Thyroid gland (tissue), 4 donors: ENCODE data around the gene EEFSEC. TPM values are rescaled to one million over a fixed set of nuclear protein-coding genes. Genes with fewer than 3 reads are reported as not detected.

Experiments used
- DNase-seq, 2 donors: peaks; one replicate each; pipeline ENCODE4 v3.0.0-alpha.2; 2019
- H3K27ac ChIP-seq, 3 donors: fragments of 200-600 bp; sonication (generic); 1 replicate in 2 of 3; 2 replicates in 1 of 3; pipeline ENCODE4 v1.5.1; 2016 to 2019; ENCODE audit warnings: mild to moderate bottlenecking in 1 of 3, moderate library complexity in 1 of 3
- H3K27me3 ChIP-seq: fragments of 200-600 bp; sonication (generic); one replicate; pipeline ENCODE4 v1.5.1; 2019
- H3K36me3 ChIP-seq, 2 donors: fragments of 200-600 bp; sonication (generic); one replicate each; pipeline ENCODE4 v1.5.1; 2016 to 2019
- H3K4me1 ChIP-seq, 2 donors: fragments of 200-600 bp; sonication (generic); one replicate each; pipeline ENCODE4 v1.5.1; 2017 to 2019
- H3K4me3 ChIP-seq, 3 donors: fragments of 200-600 bp; sonication (generic); replicated peaks in 1 of 3; 1 replicate in 2 of 3; 2 replicates in 1 of 3; pipeline ENCODE4 v1.5.1; 2016; ENCODE audit warnings: mild to moderate bottlenecking in 1 of 3
- H3K9me3 ChIP-seq: fragments of 200-600 bp; sonication (generic); one replicate; pipeline ENCODE4 v1.5.1; 2017
- POLR2A ChIP-seq, 2 donors: fragments of 450-650 bp; IDR thresholded peaks; one replicate each; pipeline ENCODE4 v1.6.1; 2017; ENCODE audit warnings: antibody characterized with exemption in 2 of 2, mild to moderate bottlenecking in 2 of 2, moderate library complexity in 1 of 2
- WGBS, 2 donors: methylation state at CpG; one replicate each; pipeline ENCODE4 v1.1.5; 2017; 5-methylcytosine and 5-hydroxymethylcytosine counted together
- intact Hi-C: fragments of 100-400 bp; cut with DNase I; formaldehyde crosslinking; loops from one replicate; pipeline ENCODE4 v1.15.1; 2023
- total RNA-seq, 4 donors: library from RNA; depleted of rRNA; stranded (reverse); fragments of >200 nt; gene quantifications; one replicate each; pipeline ENCODE4 v1.2.3, GENCODE V29; 2016
- TF ChIP-seq, protein P1 (sequence below), 6 experiments: fragments of 200-600 bp in 3 of 6; fragments of 450-650 bp in 3 of 6; sonication (generic) in 3 of 6; IDR thresholded peaks; one replicate each; pipeline ENCODE4 v1.5.1; 2016 to 2019; ENCODE audit warnings: antibody characterized with exemption in 6 of 6, mild to moderate bottlenecking in 2 of 6, inconsistent platforms in 1 of 6, moderate library complexity in 1 of 6

Gene EEFSEC
- total RNA-seq, 4 donors from 2014 or later: 13.3 to 26.6 (median 21.7) TPM

- Histone ChIP-seq H3K27me3 (no peaks in the 10 kb centered on the region), H3K9me3 (no peaks in the 10 kb centered on the region), H3K27ac (no peak overlapping the region), H3K4me3 (no peak overlapping the region), H3K4me1 (no peaks in the 10 kb centered on the region), H3K36me3 (no peaks in the 10 kb centered on the region)
- intact Hi-C loops: no loop called here
- no peak for TF ChIP-seq POLR2A (IDR thresholded peaks at IDR 0.05)
- TF ChIP-seq, protein P1, sequence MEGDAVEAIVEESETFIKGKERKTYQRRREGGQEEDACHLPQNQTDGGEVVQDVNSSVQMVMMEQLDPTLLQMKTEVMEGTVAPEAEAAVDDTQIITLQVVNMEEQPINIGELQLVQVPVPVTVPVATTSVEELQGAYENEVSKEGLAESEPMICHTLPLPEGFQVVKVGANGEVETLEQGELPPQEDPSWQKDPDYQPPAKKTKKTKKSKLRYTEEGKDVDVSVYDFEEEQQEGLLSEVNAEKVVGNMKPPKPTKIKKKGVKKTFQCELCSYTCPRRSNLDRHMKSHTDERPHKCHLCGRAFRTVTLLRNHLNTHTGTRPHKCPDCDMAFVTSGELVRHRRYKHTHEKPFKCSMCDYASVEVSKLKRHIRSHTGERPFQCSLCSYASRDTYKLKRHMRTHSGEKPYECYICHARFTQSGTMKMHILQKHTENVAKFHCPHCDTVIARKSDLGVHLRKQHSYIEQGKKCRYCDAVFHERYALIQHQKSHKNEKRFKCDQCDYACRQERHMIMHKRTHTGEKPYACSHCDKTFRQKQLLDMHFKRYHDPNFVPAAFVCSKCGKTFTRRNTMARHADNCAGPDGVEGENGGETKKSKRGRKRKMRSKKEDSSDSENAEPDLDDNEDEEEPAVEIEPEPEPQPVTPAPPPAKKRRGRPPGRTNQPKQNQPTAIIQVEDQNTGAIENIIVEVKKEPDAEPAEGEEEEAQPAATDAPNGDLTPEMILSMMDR (IDR thresholded peaks at IDR 0.05): no peak
- 86 to 88% methylated on average over 11 to 14 of the region's 15 CpGs for WGBS, 2 donors
- no peak for DNase-seq
These were observed 259.1 kb downstream of the EEFSEC start for GRCh38 chr3:128412180-128413002.

DNA sequence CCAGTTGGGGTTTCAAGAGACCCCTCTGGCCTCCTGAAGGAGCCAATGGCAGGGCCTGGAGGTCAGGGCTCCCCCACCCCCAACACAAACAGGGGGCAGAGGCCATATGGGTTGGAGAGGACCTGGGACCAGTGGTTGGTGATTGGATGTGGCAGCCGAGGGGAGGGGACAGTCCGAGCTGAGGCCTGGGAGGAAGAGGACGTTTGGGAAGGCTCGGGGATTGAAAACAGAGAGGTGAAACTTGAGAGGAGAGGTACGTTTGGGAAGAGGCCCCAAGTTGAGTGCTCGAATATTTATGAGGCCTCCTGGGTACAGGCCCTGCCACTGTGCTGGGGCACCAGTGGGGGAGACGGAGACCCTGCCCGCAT, 259.7 kb downstream of the EEFSEC start:
- H3K27me3 ChIP-seq: no peaks in the 10 kb centered on the region
- 75 to 84% methylated on average over 7 to 8 of the region's 8 CpGs for WGBS, 2 donors
- no peak for TF ChIP-seq POLR2A (IDR thresholded peaks at IDR 0.05)
- no peak overlapping the region for H3K4me3 ChIP-seq
- intact Hi-C loops: no loop called here
- no peak overlapping the region for H3K27ac ChIP-seq
- no peaks in the 10 kb centered on the region for H3K36me3 ChIP-seq
- no peaks in the 10 kb centered on the region for H3K9me3 ChIP-seq
- DNase-seq: no peak
- no peaks in the 10 kb centered on the region for H3K4me1 ChIP-seq

- no peak for DNase-seq
- intact Hi-C loops: no loop called here
- no peak overlapping the region for H3K4me3 ChIP-seq
- TF ChIP-seq, protein P1 (IDR thresholded peaks at IDR 0.05): no peak
- no peak for TF ChIP-seq POLR2A (IDR thresholded peaks at IDR 0.05)
- H3K36me3 ChIP-seq: no peaks in the 10 kb centered on the region
- H3K9me3 ChIP-seq: no peaks in the 10 kb centered on the region
- no peaks in the 10 kb centered on the region for H3K27me3 ChIP-seq
- H3K4me1 ChIP-seq: no peaks in the 10 kb centered on the region
- H3K27ac ChIP-seq: no peak overlapping the region
- WGBS, 2 donors: 90% methylated on average over 12 to 19 of the region's 24 CpGs
These were observed 260.3 kb downstream of the EEFSEC start for GRCh38 chr3:128413413-128414205.

DNA sequence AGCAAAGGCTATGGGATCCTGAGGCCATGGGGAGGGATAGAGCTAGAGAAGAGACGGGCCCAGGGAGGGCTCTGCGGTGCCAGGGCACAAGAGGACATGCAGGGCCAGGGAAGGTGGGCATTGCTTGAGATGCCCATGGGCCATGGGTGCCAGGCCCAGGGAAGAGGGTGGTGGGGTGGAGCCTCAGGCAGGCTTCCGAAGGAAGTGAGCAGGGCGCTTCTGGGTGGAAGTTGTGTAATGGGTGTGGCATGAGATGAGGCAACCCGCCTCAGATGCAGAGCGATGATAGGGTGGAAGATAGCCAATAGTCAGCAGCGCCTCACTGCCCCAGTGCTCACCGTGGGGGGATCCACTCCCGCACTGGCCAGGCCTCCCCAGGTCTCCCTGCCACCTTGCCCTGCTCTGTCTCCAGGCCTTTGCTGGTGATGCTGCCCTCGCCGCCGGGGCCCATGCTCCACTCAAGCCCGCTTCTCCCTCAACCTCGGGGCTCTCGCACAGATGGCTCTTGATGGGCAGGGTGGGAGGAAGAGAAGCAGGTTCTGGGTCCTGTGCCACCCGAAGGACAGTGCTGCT, 262.0 kb downstream of the EEFSEC start:
- Histone ChIP-seq H3K4me1 (no peaks in the 10 kb centered on the region), H3K27ac (no peak overlapping the region), H3K4me3 (no peak overlapping the region), H3K36me3 (no peaks in the 10 kb centered on the region), H3K9me3 (no peaks in the 10 kb centered on the region), H3K27me3 (no peaks in the 10 kb centered on the region)
- intact Hi-C loops: no loop called here
- no peak for DNase-seq
- WGBS, 2 donors: 88 to 93% methylated on average over 14 to 16 of the region's 16 CpGs
- TF ChIP-seq, protein P1 (IDR thresholded peaks at IDR 0.05): no peak
- TF ChIP-seq POLR2A (IDR thresholded peaks at IDR 0.05): no peak

- no peak overlapping the region for H3K27ac ChIP-seq
- H3K4me3 ChIP-seq: no peak overlapping the region
- no peak for TF ChIP-seq POLR2A (IDR thresholded peaks at IDR 0.05)
- TF ChIP-seq, protein P1 (IDR thresholded peaks at IDR 0.05): no peak
- H3K9me3 ChIP-seq: no peaks in the 10 kb centered on the region
- no peaks in the 10 kb centered on the region for H3K36me3 ChIP-seq
- no peaks in the 10 kb centered on the region for H3K4me1 ChIP-seq
- no peak for DNase-seq
- intact Hi-C loops: no loop called here
- WGBS, 2 donors: 74 to 92% methylated on average over 11 to 15 of the region's 19 CpGs
- no peaks in the 10 kb centered on the region for H3K27me3 ChIP-seq
These were observed 262.7 kb downstream of the EEFSEC start for GRCh38 chr3:128415773-128416577.
